HG03175 (cell line): Measurements from ENCODE around the gene WDR38.
"Not testable (repeated sequence)": the region's sequence is repeated elsewhere in the genome, so short reads cannot be mapped to it uniquely, and the experiment has no call there.

Experiments
- ATAC-seq: cut with Tn5 transposase; IDR thresholded peaks from one replicate; pipeline ENCODE4 v1.9.1; 2021; ENCODE audit warnings: mild to moderate bottlenecking, moderate library complexity; ENCODE audit not compliant: unreplicated experiment

WDR38 gene

DNA sequence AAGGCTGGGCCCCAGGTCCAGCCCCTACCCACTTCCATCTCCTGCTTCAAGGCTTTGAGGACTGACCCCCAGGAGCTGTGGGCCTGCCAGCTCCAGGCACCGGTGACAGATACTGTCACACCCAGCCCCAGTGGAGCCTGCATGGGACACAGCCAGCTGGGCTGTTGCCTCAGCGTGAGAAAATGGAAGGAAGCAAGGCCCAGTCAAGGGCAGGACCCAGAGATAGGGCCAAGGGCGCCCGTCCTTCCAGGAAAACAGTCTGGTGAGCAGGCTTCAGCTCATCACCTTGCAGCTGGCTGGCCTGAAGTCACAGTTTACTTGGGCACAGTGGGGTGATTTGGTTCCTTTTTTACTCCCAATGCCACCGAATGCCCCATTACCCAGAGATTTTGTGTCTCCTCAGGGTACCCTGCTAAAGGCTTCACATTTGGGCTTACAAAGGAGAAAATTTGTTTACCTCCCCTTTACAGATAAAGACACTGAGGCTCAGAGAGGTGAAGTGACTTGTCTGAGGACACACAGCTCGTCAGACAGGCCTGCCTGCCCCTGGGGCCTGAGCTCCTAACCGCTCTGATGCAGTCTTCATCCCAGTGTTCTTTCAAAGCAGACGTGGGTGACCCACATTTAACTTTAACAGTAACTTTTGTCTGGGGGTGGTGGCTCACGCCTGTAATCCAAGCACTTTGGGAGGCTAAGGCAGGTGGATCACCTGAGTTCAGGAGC lies 21.5 kb upstream of the WDR38 start:
- ATAC-seq: no peak

DNA sequence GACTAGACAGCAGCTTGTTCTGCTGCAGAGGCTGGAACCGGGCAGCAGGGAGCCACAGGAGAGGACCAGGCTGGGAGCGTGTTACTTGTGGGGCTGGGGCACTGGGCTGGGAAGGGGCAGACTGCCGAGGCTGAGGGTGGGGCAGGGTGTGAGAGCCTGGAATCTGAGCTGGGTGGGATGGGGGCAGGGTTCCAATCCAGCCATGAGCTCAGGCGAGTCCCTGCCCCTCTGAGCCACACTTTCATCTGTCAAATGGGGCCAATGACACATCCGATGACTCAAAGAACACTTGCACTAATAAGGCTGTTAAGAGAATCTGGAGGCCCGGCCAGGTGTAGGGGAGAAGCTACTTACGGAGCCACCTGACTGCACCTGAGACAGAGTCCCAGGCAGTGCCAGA lies 18.7 kb upstream of the WDR38 start:
- no peak for ATAC-seq

DNA sequence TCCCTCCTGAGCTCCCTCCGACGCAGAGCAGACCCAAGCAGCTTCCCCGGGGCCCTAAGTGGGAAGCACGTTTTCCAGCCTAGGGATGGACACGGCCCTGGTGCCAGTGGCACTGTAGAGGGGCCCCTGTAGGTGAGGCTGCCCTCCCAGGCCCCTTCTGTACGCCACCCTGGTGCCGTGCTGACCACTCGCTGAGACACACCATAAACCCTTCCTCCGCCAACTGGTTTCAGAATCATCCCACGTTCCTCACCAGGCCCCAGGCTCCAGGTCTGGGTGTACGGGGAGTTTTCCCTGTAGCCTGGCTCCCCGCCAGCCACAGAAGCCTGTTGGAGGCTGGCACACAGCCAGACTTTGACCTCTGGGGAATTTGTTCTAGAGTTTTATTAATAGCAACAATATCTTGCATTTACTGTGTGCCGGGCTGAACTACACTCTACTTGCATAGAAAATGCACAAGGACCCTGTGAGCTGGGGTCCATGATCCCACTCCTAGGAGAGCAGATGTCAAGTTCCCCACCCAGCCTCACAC lies 18.2 kb upstream of the WDR38 start:
- no peak for ATAC-seq

DNA sequence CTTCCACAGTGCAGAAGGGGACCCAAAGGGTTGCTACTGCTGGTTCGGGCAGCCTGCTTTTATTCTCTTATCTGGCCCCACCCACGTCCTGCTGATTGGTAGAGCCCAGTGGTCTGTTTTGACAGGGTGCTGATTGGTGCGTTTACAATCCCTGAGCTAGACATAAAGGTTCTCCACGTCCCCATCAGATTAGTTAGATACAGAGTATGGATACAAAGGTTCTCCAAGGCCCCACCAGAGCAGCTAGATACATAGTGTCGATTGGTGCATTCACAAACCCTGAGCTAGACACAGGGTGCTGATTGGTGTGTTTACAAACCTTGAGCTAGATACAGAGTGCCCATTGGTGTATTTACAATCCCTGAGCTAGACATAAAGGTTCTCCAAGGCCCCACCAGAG lies 15.1 kb upstream of the WDR38 start:
- ATAC-seq: not testable (repeated sequence)

DNA sequence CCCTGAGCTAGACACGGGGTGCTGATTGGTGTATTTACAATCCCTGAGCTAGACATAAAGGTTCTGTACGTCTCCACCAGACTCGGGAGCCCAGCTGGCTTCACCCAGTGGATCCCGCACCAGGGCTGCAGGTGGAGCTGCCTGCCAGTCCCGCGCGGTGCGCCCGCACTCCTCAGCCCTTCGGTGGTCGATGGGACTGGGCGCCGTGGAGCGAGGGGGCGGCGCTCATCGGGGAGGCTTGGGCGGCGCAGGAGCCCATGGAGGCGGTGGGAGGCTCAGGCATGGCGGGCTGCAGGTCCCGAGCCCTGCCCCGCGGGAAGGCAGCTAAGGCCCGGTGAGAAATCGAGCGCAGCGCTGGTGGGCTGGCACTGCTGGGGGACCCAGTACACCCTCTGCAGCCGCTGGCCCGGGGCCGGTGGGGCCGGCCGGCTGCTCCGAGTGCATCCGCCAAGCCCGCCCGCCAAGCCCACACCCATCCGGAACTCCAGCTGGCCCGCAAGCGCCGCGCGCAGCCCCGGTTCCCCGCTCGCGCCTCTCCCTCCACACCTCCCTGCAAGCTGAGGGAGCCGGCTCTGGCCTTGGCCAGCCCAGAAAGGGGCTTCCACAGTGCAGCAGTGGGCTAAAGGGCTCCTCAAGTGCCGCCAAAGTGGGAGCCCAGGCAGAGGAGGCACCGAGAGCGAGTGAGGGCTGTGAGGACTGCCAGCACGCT lies 14.5 kb upstream of the WDR38 start:
- not testable (repeated sequence) for ATAC-seq

DNA sequence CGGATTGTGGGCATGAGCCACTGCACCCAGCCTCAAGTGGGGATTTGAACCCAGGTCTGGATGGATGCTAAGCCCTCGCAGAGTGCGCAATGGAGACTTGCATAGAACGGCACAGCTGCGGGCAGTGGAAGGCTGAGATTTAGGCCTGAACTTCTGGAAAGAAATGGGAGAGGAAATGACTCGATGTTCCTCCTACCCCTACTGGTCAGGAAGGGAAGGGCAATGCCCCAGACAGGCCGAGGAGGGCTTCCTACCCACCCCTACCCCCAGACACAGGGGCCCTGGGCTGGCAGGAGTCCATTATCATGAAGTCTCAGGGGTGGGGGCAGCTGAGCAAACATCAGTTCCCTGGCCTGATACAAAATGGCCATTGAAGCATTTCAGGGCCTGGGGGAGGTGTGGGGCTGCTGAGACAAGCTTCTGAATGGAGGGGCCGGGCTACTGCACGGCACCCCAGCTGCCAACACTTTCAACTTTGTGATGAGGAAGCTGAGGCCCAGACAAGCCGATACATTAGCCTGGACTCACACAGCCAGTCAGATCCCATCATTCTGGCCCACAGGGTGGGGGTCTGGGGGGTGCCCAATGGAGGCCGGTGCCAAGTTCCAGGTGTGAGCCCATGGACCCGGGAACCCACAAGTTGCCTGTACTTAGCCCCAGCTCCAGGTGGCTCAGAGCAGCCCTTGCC lies 13.5 kb upstream of the WDR38 start:
- no peak for ATAC-seq

DNA sequence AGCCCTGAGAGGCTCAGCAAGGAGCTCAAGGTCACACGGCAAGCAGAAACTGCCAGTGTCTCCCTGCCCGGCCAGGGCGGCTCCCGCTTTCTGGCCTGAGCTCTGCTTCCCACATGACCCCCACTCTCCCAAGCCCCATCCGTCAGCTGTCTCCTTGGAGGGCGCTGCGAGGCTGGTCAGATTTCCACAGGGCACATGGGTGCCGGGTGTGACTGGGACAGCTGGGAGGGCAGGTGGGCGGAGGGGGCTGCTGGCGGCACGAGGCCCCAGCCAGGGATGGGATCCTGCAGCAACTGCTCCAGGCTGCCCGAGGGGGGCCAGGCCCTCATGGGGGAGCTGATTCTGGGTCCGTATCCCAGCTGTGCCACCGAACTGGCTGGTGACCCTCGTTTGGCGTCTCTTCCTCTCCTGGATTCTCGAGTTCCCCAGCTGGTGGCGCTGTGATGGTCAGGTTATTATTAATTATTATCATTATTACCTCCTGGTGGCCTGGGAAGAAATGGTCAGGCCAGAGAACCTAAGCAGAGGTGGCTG lies 12.9 kb upstream of the WDR38 start:
- ATAC-seq: no peak

DNA sequence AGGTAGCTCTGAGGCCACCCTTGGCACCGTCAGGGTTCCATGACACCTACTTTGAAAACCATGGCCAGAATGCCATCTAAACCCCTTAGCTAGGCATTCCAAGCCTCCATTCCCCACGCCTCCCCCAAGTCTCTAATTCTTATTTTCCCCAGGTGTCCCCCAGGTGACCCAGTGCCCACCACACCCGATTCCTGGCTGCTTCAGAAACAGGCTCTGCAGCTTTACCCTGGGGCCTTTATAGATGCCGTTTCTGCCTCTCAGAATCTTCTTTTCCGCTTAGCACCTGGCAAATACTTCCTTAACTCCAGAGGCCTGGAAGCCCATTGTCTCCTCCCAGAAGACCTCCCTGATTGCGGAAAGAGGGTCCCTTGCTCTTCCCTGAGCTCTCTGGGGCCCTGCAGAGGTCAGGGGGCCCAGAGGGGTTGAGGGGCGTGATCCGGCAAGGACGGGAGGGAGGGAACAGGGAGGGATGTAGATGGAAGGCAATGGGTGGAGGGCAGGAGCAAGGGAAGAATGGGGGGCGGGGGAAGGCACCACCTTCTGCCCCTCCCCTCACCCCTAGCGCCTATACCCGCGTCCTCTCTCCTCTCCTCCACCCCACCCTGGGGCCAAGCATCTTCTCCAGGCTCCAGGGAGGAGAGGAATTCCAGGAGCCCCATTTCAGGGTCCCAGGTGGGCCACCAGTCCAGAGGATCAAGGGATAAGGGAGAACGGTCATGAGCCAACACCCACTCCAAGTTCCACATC lies 12.0 kb upstream of the WDR38 start:
- ATAC-seq: no peak

DNA sequence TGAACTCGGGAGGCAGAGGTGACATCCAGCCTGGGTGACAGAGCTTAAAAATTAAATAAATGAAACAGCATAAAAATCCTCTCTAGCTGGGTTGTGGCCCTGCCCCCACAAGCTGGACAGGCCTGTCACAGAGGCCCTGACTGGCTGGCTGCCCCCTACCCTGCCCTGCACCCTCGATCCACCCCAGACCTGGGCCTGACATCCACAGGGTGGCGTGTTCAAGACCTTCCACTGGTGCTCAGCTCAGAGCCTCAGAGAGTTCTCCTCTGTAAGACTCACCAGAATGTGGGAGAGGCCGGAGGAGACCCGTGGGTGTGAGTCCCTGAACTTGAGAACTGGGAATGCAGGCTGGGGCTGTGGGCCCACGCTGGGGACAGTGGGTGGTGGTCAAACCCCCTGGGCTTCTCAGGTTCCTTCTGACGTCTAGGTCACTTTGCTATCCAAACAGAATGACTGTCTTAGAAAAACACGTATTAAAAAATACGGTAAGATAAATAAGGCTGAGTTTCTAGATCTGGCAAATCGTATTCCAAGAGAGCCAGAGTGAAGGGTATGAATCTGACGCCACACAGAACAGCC lies 9.7 kb upstream of the WDR38 start:
- ATAC-seq: no peak

DNA sequence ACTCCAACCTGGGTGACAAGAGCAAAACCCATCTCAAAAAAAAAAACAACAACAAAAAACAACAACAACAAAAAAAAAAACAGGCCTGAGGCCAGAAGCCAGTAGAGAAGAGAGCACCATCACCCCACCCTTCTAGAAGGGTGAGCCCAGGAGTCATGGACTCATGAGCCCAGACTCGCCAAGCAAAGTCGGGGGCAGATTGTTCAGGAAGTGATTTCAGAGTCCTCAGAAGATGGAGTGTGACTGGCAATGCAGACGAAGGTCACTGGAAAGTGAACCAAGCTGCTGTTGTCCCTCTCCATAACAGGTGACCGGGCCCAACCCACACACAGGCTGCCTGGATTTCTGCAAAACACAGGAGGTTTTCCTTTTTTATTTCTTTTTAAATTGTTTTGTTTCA lies 9.0 kb upstream of the WDR38 start:
- no peak for ATAC-seq

DNA sequence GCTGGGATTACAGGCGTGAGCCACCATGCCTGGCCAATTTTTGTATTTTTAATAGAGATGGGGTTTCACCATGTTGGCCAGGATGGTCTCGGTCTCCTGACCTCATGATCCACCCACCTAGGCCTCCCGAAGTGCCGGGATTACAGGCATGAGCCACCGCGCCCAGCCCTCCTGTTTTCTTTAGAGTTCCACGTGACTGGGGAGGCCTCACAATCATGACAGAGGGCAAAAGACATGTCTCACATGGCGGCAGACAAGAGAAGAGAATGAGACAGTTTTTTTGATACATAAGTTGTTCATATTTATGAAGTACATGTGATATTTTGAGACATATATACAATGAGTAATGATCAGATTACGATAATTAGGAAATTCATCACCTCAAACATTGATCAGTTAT lies 6.8 kb upstream of the WDR38 start:
- ATAC-seq: not testable (repeated sequence)

DNA sequence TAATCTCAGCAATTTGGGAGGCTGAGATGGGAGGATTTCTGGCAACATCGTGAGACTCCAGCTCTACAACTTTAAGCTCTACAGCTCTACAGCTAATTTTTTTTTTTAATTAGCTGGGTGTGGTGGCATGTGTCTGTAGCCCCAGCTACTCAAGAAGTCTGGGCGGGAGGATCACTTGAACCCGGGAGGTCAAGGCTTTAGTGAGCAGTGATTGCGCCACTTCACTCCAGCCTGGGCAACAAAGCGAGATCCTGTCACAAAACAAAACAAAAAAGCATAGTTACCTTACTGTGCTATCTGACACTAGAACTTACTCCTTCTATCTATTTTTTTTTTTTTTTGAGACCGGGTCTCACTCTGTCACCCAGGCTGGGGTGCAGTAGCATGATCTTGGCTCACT lies 6.3 kb upstream of the WDR38 start:
- no peak for ATAC-seq

DNA sequence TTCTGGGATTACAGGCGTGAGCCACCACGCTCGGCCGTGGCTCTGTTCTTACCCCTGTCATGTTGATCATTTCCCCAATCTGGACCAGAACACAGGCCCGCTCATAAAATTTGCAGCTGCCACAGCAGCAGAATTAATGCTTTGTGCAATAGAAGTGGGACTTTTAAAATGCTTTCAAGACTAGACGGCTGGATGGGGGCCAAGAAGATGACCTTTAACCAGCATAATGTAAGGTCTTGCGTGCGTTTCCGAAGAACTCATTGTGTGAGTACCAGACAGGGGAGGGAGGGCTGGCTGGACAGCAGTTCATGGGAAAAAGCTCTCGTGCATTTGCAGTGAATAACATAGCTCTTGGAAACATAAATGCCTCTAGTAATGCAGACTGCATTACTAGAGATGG lies 3.5 kb upstream of the WDR38 start:
- ATAC-seq: no peak

DNA sequence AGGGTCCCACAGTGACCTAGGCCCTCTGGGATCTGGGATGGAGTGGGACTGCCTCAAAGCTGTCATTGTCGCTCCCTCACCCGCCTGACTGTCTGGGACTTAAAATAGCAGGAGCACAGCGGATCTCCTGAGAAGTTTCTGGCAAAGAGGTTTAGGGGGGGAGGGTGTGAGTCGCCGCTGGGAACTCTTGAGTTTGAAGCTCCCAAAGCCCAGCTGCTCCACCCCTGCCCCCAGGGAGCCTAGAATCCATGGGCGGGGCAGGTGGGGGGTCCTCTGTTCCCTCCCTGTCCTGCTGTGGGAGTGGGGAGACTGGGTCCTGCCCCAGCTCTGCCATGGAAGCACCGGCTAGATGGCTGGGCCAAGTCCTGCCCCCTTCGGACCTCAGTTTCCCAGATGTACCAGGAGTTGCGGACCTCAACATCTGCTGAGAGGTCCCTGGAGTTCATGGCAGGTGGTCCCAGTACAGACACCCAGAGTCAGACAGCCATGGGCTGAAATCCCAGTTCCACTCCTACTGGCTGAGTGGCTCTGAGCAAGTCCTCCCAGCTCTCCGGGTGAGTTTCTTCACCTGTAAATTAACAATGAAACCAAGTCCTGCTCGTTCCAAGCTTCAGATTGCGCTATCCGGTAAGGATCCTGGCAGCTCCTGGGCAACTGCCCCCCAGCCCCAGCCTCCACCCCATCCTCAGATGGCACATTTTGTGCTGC lies 985 bp upstream of the WDR38 start:
- ATAC-seq: no peak

DNA sequence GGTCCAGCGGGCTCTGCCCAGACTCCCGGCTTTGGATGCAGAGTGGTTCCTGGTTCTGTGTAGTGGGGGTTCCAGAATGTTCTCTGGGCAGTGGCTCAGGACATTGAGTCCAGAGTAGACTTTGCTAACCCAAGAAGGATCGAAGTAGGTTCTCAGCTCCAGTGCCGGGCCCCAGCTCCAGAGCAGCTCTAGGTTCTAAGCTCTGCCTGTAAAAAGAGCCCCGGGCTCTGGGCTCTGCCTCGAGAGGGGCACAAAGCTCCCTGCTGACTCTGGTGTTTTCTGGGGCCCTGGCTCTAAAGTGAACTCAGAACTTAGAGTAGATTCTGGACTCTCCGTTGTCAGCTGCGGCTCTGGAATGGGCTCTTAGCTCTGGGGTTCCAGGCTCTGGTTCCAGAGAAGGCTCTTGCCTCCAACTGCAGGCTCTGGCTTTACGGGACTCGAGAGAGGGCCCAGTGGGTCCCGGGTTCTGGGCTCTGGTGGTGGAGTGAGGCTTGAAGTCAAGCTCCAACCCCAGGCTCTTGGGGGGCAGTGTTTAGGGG lies 414 bp downstream of the WDR38 start:
- ATAC-seq: no peak

DNA sequence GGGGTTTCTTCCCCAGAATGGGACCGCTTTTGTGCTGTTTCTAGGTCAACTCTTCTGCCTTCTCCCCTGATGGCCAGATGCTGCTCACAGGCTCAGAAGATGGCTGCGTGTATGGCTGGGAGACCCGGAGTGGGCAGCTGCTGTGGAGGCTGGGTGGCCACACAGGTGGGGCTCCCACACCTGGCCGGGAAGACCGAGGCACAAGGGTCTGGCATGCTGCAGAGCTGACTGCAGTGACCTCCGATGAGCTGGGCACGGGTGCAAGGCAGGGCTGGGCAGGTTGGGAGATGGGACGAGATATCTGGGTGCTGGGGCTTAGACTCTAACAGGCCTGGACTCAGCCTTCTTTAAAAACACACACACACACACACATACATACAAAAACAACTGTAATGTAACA lies 901 bp downstream of the WDR38 start:
- ATAC-seq: no peak

DNA sequence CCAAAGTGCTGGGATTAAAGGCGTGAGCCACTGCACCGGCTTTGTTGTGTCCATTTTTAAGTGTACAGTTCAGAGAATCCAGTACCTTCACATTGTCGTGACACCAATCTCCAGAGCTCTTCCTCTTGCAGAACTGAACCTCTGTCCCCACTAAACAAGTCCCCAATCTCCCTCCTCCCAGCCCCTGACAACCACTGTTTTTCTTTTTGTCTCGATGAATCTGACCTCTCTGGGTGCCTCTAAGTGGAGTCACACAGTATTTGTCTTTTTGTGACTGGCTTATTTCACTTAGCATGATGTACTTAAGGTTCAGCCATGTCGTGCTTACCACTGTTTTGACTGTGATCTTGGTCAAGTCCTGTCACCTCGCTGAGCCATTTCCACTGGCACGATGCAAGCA lies 1.6 kb downstream of the WDR38 start:
- ATAC-seq: no peak

DNA sequence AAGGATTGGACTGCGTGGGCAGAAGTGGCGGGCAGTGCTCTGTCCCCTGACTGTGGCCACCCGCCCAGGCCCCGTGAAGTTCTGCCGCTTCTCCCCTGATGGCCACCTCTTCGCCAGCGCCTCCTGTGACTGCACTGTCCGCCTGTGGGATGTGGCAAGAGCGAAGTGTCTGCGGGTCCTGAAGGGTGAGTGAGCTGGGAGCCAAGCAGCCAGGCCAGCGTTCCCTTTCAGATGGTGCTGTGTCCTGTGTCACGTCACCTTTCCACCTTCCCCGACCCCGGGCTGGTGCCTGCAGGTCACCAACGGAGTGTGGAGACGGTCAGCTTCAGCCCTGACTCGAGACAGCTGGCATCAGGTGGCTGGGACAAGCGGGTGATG lies 2.3 kb downstream of the WDR38 start:
- no peak for ATAC-seq

DNA sequence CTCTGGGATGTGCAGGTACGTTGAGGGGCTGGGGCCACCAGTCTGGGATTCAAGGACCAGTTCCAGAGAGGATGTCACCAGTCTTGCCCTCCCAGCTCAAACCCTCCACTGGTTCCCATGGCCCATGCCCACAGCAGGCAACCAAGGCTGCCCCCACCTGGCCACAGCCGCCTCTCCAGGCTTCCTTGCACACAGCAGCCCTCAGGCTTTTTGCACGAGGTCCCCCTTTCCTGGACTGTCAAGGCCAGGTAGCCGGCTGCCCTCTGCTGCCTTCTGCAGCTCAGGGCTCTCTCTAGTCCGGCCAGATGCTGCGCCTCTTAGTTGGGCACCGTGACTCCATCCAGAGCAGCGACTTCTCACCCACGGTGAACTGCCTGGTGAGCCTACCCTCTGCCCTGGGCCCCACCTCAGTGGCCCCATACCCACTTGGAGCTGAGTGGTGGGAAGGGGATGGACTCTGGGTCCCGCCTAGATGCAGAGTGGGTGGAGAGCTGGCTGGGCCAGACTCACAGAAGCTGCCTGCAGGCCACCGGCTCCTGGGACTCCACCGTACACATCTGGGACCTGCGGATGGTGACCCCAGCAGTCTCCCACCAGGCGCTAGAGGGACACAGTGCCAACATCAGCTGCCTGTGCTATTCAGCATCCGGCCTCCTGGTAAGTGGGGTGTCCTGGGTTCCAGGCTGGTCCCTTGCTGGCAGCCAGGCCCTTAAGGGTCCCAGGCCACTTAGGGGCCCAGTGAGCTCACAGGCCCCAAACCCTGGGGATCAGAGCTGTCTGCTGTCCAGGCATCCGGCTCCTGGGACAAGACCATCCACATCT lies 2.9 kb downstream of the WDR38 start:
- ATAC-seq: no peak
